ENCODE results near the gene NMNAT1.

NMNAT1 gene

DNA sequence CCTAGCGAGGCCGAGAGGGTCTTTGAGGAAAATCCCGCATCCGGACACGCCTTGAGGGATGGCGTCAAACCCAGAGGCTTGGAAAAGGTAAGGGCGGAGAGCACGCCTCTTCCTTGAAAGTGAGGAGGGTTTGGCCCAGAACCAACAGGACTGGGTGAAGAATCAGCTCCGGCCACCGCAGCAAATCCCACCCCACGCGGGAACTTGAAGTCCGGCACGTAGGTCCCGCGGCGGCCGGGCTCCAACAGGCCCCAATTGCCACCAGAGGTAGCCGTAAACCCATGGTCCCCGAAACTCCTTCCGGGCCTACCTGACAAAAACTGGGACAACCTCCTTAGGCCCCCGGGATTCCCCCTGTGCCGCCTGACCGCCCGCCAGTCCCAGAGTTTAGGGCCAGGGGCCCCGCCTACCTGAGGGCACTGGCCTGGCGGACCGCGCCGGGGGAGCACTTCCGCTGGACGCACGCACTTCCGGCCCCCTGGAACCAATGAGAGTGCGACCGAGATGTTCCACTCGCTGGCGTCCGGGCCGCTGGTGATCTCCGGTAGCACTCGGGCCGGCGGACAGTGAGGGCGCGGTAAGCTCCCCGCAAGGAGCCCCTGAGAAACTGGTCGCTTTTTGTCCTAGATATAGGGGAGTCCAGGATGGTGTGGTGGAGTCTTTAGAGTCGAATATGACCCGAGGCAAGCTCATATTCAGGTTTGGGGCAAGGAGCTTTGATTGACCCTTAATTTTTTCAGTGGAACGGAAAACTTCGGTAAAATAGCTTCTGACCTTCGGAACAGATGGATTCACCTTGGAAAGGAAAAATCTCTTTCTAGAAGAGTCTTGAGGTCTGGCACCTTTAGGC, at the start of gene NMNAT1, which contains the start of gene LZIC:
NMNAT1 (plus strand) TSS at position 537 of the 850 bp plus-strand sequence. CDS start 28,599 bp downstream, outside the sequence.
LZIC (minus strand) TSS at position 453 of the 850 bp plus-strand sequence. CDS start 6,772 bp downstream, outside the sequence.
- TF ChIP-seq, protein P1, sequence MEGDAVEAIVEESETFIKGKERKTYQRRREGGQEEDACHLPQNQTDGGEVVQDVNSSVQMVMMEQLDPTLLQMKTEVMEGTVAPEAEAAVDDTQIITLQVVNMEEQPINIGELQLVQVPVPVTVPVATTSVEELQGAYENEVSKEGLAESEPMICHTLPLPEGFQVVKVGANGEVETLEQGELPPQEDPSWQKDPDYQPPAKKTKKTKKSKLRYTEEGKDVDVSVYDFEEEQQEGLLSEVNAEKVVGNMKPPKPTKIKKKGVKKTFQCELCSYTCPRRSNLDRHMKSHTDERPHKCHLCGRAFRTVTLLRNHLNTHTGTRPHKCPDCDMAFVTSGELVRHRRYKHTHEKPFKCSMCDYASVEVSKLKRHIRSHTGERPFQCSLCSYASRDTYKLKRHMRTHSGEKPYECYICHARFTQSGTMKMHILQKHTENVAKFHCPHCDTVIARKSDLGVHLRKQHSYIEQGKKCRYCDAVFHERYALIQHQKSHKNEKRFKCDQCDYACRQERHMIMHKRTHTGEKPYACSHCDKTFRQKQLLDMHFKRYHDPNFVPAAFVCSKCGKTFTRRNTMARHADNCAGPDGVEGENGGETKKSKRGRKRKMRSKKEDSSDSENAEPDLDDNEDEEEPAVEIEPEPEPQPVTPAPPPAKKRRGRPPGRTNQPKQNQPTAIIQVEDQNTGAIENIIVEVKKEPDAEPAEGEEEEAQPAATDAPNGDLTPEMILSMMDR (conservative IDR thresholded peaks at IDR 0.05; ENCODE audit: low read length): no peak
- TF ChIP-seq EZH2phosphoT487 (IDR thresholded peaks at IDR 0.05; ENCODE audit: borderline replicate concordance): no peak
- Histone ChIP-seq H3K9me3 (ENCODE audit: insufficient read depth, low read depth, low read length) (no peaks in the 10 kb centered on the region), H4K20me1 (ENCODE audit: insufficient read depth, low read length, poor library complexity, severe bottlenecking) (no peaks in the 10 kb centered on the region), H2AFZ (ENCODE audit: low read length) (peak within 1 kb of the TSS; percentile 95), H3K9ac (ENCODE audit: low read depth, low read length, poor library complexity, severe bottlenecking) (peak within 1 kb of the TSS; percentile 91), H3K36me3 (ENCODE audit: insufficient read depth, low read length) (no peaks in the 10 kb centered on the region), H3K4me3 (ENCODE audit: low read length, poor library complexity, severe bottlenecking) (peak within 1 kb of the TSS; percentile 93), H3K9me2 (replicated peaks; ENCODE audit: low read depth, low read length) (no peaks in the 10 kb centered on the region), H3K27me3 (ENCODE audit: insufficient read depth, low read length, poor library complexity, severe bottlenecking) (no peaks in the 10 kb centered on the region), H3F3A (ENCODE audit: low read depth) (no peaks in the 10 kb centered on the region), H3K79me2 (ENCODE audit: insufficient read depth, low read length) (peaks cover 35% of the 10 kb centered on the region), H3K4me2 (ENCODE audit: low read depth, low read length, poor library complexity, severe bottlenecking) (peak within 1 kb of the TSS; percentile 78), H3K4me1 (ENCODE audit: insufficient read depth, low read length, poor library complexity, severe bottlenecking) (peaks cover 14% of the 10 kb centered on the region)

- Histone ChIP-seq H3K9me3 (ENCODE audit: insufficient read depth, low read depth, low read length) (no peaks in the 10 kb centered on the region), H3F3A (ENCODE audit: low read depth) (no peaks in the 10 kb centered on the region), H3K9ac (ENCODE audit: low read depth, low read length, poor library complexity, severe bottlenecking) (peak overlapping the region; percentile 67), H3K4me2 (ENCODE audit: low read depth, low read length, poor library complexity, severe bottlenecking) (peak overlapping the region; percentile 63), H3K36me3 (ENCODE audit: insufficient read depth, low read length) (no peaks in the 10 kb centered on the region), H3K9me2 (replicated peaks; ENCODE audit: low read depth, low read length) (no peaks in the 10 kb centered on the region), H4K20me1 (ENCODE audit: insufficient read depth, low read length, poor library complexity, severe bottlenecking) (no peaks in the 10 kb centered on the region), H2AFZ (ENCODE audit: low read length) (no peak overlapping the region), H3K79me2 (ENCODE audit: insufficient read depth, low read length) (peaks cover 6% of the 10 kb centered on the region; the same call in 1 of the 2 replicates), H3K4me1 (ENCODE audit: insufficient read depth, low read length, poor library complexity, severe bottlenecking) (peaks cover 44% of the 10 kb centered on the region), H3K4me3 (ENCODE audit: low read length, poor library complexity, severe bottlenecking) (no peak overlapping the region), H3K27me3 (ENCODE audit: insufficient read depth, low read length, poor library complexity, severe bottlenecking) (no peaks in the 10 kb centered on the region)
- TF ChIP-seq, protein P1 (conservative IDR thresholded peaks at IDR 0.05; ENCODE audit: low read length): no peak
- TF ChIP-seq EZH2phosphoT487 (IDR thresholded peaks at IDR 0.05; ENCODE audit: borderline replicate concordance): no peak
Observed at GRCh38 chr1:9894115-9894514, 49.2 kb upstream of the NMNAT1 start.

GRCh38 chr1:9900142-9901043, 42.9 kb upstream of the NMNAT1 start:
- no peaks in the 10 kb centered on the region for H3K36me3 ChIP-seq (ENCODE audit: insufficient read depth, low read length)
- no peaks in the 10 kb centered on the region for H3K9me2 ChIP-seq (replicated peaks; ENCODE audit: low read depth, low read length)
- no peaks in the 10 kb centered on the region for H4K20me1 ChIP-seq (ENCODE audit: insufficient read depth, low read length, poor library complexity, severe bottlenecking)
- H2AFZ ChIP-seq (ENCODE audit: low read length): no peak overlapping the region
- H3K79me2 ChIP-seq (ENCODE audit: insufficient read depth, low read length): 0 out of 2 replicates have a peak, but pooled peaks cover 3% of the 10 kb centered on the region
- TF ChIP-seq, protein P1 (conservative IDR thresholded peaks at IDR 0.05; ENCODE audit: low read length): no peak
- no peak for TF ChIP-seq EZH2phosphoT487 (IDR thresholded peaks at IDR 0.05; ENCODE audit: borderline replicate concordance)
- no peak overlapping the region for H3K4me3 ChIP-seq (ENCODE audit: low read length, poor library complexity, severe bottlenecking)
- no peaks in the 10 kb centered on the region for H3F3A ChIP-seq (ENCODE audit: low read depth)
- no peaks in the 10 kb centered on the region for H3K4me1 ChIP-seq (ENCODE audit: insufficient read depth, low read length, poor library complexity, severe bottlenecking)
- no peaks in the 10 kb centered on the region for H3K9me3 ChIP-seq (ENCODE audit: insufficient read depth, low read depth, low read length)
- no peak overlapping the region for H3K9ac ChIP-seq (ENCODE audit: low read depth, low read length, poor library complexity, severe bottlenecking)
- H3K27me3 ChIP-seq (ENCODE audit: insufficient read depth, low read length, poor library complexity, severe bottlenecking): no peaks in the 10 kb centered on the region
- H3K4me2 ChIP-seq (ENCODE audit: low read depth, low read length, poor library complexity, severe bottlenecking): no peak overlapping the region
